ENCODE results near the gene ADAMTS17. TPM values are rescaled to one million over a fixed set of nuclear protein-coding genes. Genes with fewer than 3 reads are reported as not detected.

ADAMTS17 gene
- polyA plus RNA-seq, 2 of the 4 experiments (the other 2 are of a cell fraction), result 0.05 TPM; not detected in 1

- H3K9me3 ChIP-seq, result peaks cover 12% of the 10 kb centered on the region; the same call in 2 of the 3 replicates
- no peak for DNase-seq (ENCODE audit: low read depth in 1 of 2, low spot score in 1 of 2)
- ChIA-PET POLR2A (no interaction called here), CTCF (no interaction called here)
- H3K4me3 ChIP-seq, result no peak overlapping the region
- FAIRE-seq, result no peak
- TF ChIP-seq PHF8 (IDR thresholded peaks at IDR 0.05; ENCODE audit: borderline replicate concordance, low read depth), result no peak
- TF ChIP-seq REST (IDR thresholded peaks at IDR 0.05), result no peak
- TF ChIP-seq KDM1A (IDR thresholded peaks at IDR 0.05; ENCODE audit: low read depth), result no peak
- no peak overlapping the region for H3K4me2 ChIP-seq
- no peak overlapping the region for H3K27ac ChIP-seq
- no peak for ATAC-seq
- H3K4me1 ChIP-seq, result no peaks in the 10 kb centered on the region
- WGBS (ENCODE audit: missing lambda C conversion rate), result 47% methylated on average over 4 of the region's 4 CpGs
Observed at GRCh38 chr15:100254691-100255090, 87.1 kb downstream of the ADAMTS17 start.

- no peak for ATAC-seq
- H3K4me3 ChIP-seq, result no peak overlapping the region
- no peak overlapping the region for H3K4me2 ChIP-seq
- DNase-seq (ENCODE audit: low read depth in 1 of 2, low spot score in 1 of 2), result no peak
- FAIRE-seq, result no peak
- WGBS (ENCODE audit: missing lambda C conversion rate), result 3% methylated on average over 5 of the region's 5 CpGs
- ChIA-PET POLR2A (no interaction called here), CTCF (interaction anchor here (0.9 kb wide), 1 partner anchor 96 kb away, joined by 3 read pairs; no protein-coding TSS in a partner anchor)
- no peak overlapping the region for H3K27ac ChIP-seq
- TF ChIP-seq MYC (IDR thresholded peaks at IDR 0.05; ENCODE audit: borderline replicate concordance, low read length) (no peak), ZNF302 (CRISPR knock-in tag; IDR thresholded peaks at IDR 0.05) (no peak), BCL3 (IDR thresholded peaks at IDR 0.05) (no peak), HOXA7 (CRISPR knock-in tag; IDR thresholded peaks at IDR 0.05) (no peak), MAX (IDR thresholded peaks at IDR 0.05) (no peak), ELK1 (IDR thresholded peaks at IDR 0.05; ENCODE audit: low read depth, low read length) (no peak), MAZ (IDR thresholded peaks at IDR 0.05; ENCODE audit: borderline replicate concordance, low read depth, low read length) (no peak), ZFP36 (IDR thresholded peaks at IDR 0.05; ENCODE audit: borderline replicate concordance, partially characterized antibody) (no peak), JUNB (IDR thresholded peaks at IDR 0.05) (no peak), CBX2 (IDR thresholded peaks at IDR 0.05; ENCODE audit: borderline replicate concordance, low read depth) (no peak), CBX8 (IDR thresholded peaks at IDR 0.05) (no peak), CHD2 (IDR thresholded peaks at IDR 0.05; ENCODE audit: low read length, partially characterized antibody) (no peak), POLR2AphosphoS2 (conservative IDR thresholded peaks at IDR 0.05; ENCODE audit: low read length) (no peak), EHMT2 (IDR thresholded peaks at IDR 0.05; ENCODE audit: low read depth) (no peak)
- peaks cover 9% of the 10 kb centered on the region; the same call in 2 of the 3 replicates for H3K9me3 ChIP-seq
- no peaks in the 10 kb centered on the region for H3K4me1 ChIP-seq
Observed at GRCh38 chr15:100254285-100254684, 87.5 kb downstream of the ADAMTS17 start.

GRCh38 chr15:100253640-100254039 is 88.1 kb downstream of the ADAMTS17 start:
- FAIRE-seq (no peak), ATAC-seq (no peak), DNase-seq (ENCODE audit: low read depth in 1 of 2, low spot score in 1 of 2) (no peak)
- TF ChIP-seq ESRRA (IDR thresholded peaks at IDR 0.05; ENCODE audit: borderline replicate concordance, low read length) (no peak), MYC (IDR thresholded peaks at IDR 0.05; ENCODE audit: borderline replicate concordance, low read length) (no peak)
- WGBS (ENCODE audit: missing lambda C conversion rate), result 0% methylated on average over 1 of the region's 1 CpG
- Histone ChIP-seq H3K4me3 (no peak overlapping the region), H3K27ac (no peak overlapping the region), H3K4me2 (no peak overlapping the region), H3K9me3 (peaks cover 5% of the 10 kb centered on the region; the same call in 2 of the 3 replicates), H3K4me1 (no peaks in the 10 kb centered on the region)
- POLR2A ChIA-PET, result no interaction called here
- CTCF ChIA-PET, result interaction anchor here (0.9 kb wide), 1 partner anchor 96 kb away, joined by 3 read pairs; no protein-coding TSS in a partner anchor

All from A549 (cell line).